KOPT-K1 (cell line): ENCODE measurements around the gene AHI1.
"Not testable (repeated sequence)": the region's sequence is repeated elsewhere in the genome, so short reads cannot be mapped to it uniquely, and the experiment has no call there.

Source experiments
- H3K27ac ChIP-seq: fragments of 200-600 bp; sonication (generic); 2 replicates; pipeline ENCODE4 v1.5.1; 2016; ENCODE audit warnings: antibody characterized with exemption, mild to moderate bottlenecking, low read depth, low read length; ENCODE audit not compliant: poor library complexity, severe bottlenecking
- H3K36me3 ChIP-seq: fragments of 200-600 bp; sonication (generic); 2 replicates; pipeline ENCODE4 v1.5.1; 2017; ENCODE audit warnings: antibody characterized with exemption, mild to moderate bottlenecking, low read length, moderate library complexity; ENCODE audit not compliant: insufficient read depth
- H3K9me3 ChIP-seq: fragments of 200-600 bp; sonication (generic); 2 replicates; pipeline ENCODE4 v1.5.1; 2017; ENCODE audit warnings: antibody characterized with exemption, low read length, mild to moderate bottlenecking; ENCODE audit not compliant: insufficient read depth, poor library complexity, severe bottlenecking

Gene AHI1

DNA sequence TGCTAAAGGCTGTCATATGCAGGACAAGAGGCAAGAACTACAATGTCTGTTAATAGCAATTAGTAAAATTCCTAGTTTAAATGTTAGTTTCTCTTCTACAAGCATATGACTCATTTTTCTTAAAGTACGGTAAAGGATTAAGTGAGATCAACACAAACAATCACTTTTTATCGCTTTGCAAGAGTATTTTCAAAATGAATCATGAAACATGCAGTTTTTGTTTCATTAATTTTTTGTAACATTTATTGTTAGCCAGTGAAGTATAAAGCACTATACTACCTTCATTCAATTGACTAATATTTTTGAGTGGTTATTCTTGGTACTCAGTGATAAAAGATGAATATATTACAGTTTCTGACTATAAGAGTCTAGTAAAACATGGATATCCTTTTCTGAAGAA is 138.6 kb downstream of the AHI1 start:
- H3K9me3 ChIP-seq: peaks cover 24% of the 10 kb centered on the region
- no peak overlapping the region for H3K27ac ChIP-seq

GRCh38 chr6:135358251-135358821 is 139.2 kb downstream of the AHI1 start:
- Histone ChIP-seq H3K27ac (no peak overlapping the region), H3K9me3 (peaks cover 24% of the 10 kb centered on the region), H3K36me3 (no peaks in the 10 kb centered on the region)

More for the DNA sequence above, 138.6 kb downstream of the AHI1 start:
- H3K36me3 ChIP-seq: no peaks in the 10 kb centered on the region

DNA sequence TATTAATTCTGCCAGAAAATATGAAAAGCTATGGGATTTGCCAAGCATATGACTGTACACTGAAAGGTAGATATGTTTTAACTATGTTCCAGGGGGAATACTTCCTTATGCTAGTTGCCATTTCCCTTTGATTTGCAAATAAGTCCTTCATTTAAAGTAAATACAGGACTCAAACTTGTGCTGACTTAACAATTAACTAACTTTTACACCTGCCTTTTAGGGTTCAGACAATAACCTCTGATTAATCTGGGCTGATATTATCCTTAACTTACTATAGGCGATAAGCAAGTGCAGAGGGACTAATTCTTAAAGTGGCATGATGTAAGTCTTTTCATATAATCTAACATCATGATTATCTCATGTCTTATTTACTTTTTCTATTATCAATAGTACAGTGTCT is 143.1 kb downstream of the AHI1 start:
- Histone ChIP-seq H3K36me3 (peaks cover 14% of the 10 kb centered on the region), H3K27ac (no peak overlapping the region), H3K9me3 (peaks cover 21% of the 10 kb centered on the region)

DNA sequence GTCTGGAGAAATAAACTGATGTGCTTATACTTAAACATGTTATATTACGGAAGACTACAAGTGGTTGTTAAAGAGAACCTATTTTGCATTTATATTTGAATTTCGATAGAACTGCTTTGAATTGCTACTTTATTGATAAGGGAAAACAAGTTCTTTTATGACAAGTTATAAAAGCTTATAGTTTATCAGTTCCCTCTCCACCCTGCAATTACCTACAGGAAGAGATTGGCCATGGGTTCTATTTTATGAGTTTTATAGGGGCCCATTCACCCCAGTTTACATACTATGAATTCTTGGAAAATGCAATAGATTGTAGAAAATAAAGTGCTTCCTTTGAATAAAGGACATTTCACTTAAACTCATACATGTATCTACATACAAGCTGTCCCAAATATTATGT is 144.4 kb downstream of the AHI1 start:
- Histone ChIP-seq H3K36me3 (peaks cover 21% of the 10 kb centered on the region), H3K27ac (no peak overlapping the region), H3K9me3 (peaks cover 28% of the 10 kb centered on the region)

DNA sequence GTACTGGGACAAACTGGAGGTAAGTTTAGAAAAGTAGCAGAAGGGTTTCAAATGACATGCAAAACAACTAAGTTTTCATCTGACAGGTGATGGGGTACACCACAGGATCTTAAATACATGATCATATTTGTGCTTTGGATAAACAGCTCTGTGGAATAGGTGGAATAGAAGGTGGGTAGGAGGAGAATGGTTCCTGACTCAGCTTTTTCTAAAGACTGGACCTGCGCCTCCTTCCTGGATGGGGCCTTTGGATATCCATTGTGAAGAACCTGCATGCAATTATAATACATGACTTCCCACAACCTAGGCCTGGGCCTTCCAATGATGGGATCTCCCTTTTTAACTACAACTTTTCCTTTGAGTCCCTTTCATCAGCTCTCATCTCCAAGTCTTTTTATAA is 145.9 kb downstream of the AHI1 start:
- Histone ChIP-seq H3K27ac (no peak overlapping the region), H3K36me3 (peaks cover 21% of the 10 kb centered on the region)

DNA sequence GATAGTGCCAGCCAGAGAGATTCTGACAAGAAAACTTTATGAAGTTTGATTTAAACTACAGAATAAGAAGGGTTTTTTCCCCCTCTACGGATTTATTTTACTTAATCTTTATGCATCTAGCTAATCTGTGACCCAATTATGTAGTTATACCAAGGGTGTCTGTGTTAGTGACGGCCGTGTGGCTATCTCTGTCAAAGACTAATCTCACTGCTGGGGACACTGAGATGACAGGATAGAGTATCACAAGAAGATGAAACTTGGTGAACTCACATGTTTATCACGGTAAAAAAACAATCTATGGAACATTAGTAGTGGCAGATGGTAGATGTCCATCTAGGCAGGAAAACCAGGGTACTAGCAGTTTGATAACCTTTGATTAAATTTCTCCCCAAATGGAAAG is 149.7 kb downstream of the AHI1 start:
- Histone ChIP-seq H3K27ac (peak overlapping the region; percentile 79), H3K36me3 (peaks cover 31% of the 10 kb centered on the region), H3K9me3 (peaks cover 59% of the 10 kb centered on the region)

More for the DNA sequence above, 145.9 kb downstream of the AHI1 start:
- H3K9me3 ChIP-seq: peaks cover 28% of the 10 kb centered on the region

DNA sequence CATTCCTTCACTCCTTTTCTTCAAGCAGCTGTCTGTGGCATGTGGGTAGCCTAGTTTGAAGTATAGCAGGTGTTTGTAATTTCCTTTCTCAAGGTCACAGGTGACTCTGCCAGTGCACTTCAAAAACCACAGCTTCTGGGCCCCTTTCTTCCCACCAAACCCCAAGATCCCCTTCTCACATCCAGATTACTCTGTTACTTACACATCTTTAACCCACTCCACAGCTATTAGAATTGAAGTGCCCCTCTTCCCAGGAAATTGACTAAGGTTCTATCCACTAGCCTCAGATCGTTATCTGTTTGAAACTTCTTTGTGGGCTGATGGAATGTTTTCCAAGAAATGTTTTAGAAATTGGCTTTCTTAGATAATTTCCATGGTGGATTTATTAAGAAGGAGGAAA is 150.8 kb downstream of the AHI1 start:
- Histone ChIP-seq H3K9me3 (peaks cover 71% of the 10 kb centered on the region), H3K36me3 (peaks cover 37% of the 10 kb centered on the region), H3K27ac (peak overlapping the region; percentile 79)

DNA sequence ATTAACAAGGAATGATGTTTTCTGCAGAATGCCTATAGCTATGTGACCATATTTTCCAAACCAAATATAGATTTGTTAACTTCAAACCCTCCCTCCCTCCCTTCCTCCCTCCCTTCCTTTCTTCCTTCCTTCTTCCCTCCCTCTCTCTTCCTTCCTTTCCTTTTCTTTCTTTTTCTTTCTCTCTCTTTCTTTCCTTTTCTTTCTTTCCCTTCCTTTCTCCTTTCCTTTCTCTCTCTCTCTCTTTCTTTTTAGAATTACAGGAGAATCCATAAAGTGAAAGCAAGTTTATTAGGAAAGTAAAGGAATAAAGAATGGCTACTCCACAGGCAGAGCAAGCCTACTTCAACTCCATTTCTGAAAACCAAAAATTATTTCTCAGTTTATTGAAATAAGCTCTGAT is 153.0 kb downstream of the AHI1 start:
- Histone ChIP-seq H3K9me3 (peaks cover 73% of the 10 kb centered on the region), H3K27ac (peak overlapping the region; percentile 79), H3K36me3 (peaks cover 24% of the 10 kb centered on the region)

DNA sequence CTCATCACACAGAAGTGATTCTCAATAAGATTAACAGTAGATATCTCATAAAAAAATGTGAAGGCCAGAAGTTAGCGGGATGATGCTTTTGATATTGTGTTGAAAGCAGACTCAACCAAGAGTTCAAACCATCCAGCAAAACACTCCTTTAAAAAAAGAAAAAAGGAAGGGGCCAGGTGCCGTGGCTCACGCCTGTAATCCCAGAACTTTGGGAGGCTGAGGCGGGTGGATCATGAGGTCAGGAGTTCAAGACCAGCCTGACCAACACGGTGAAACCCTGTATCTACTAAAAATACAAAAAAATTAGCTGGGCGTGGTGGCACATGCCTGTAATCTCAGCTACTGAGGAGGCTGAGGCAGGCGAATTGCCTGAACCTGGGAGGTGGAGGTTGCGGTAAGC is 157.6 kb downstream of the AHI1 start:
- Histone ChIP-seq H3K9me3 (peaks cover 66% of the 10 kb centered on the region), H3K36me3 (peaks cover 11% of the 10 kb centered on the region)
- not testable (repeated sequence) for H3K27ac ChIP-seq

DNA sequence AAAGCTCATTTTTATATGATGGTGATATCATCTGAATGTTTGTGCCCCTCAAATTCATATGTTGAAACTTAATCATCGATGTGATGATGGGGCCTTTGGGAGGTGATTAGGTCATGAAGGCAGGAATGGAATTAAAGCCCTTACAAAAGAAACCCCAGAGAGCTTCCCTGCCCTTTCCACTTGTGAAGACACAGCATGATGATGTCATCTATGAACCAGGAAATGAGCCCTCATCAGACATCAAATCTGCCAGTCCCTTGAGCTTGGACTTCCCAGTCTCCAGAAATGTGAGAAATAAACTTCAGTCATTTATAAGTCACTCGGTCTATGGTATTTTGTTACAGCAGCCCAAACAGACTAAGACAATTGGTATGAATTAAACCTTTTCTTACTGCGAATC is 163.4 kb downstream of the AHI1 start:
- Histone ChIP-seq H3K9me3 (peaks cover 40% of the 10 kb centered on the region), H3K27ac (peak overlapping the region; percentile 41), H3K36me3 (no peaks in the 10 kb centered on the region)

- H3K27ac ChIP-seq: peak overlapping the region; percentile 94
- H3K9me3 ChIP-seq: peaks cover 53% of the 10 kb centered on the region
- H3K36me3 ChIP-seq: peaks cover 14% of the 10 kb centered on the region
These were observed 166.5 kb downstream of the AHI1 start for GRCh38 chr6:135331002-135331401.

GRCh38 chr6:135329851-135330803 is 167.4 kb downstream of the AHI1 start:
- Histone ChIP-seq H3K36me3 (peaks cover 14% of the 10 kb centered on the region), H3K27ac (peak overlapping the region; percentile 94), H3K9me3 (peaks cover 53% of the 10 kb centered on the region)

- Histone ChIP-seq H3K9me3 (peaks cover 53% of the 10 kb centered on the region), H3K36me3 (peaks cover 14% of the 10 kb centered on the region), H3K27ac (peak overlapping the region; percentile 94)
These were observed 169.4 kb downstream of the AHI1 start for GRCh38 chr6:135328136-135328535.

DNA sequence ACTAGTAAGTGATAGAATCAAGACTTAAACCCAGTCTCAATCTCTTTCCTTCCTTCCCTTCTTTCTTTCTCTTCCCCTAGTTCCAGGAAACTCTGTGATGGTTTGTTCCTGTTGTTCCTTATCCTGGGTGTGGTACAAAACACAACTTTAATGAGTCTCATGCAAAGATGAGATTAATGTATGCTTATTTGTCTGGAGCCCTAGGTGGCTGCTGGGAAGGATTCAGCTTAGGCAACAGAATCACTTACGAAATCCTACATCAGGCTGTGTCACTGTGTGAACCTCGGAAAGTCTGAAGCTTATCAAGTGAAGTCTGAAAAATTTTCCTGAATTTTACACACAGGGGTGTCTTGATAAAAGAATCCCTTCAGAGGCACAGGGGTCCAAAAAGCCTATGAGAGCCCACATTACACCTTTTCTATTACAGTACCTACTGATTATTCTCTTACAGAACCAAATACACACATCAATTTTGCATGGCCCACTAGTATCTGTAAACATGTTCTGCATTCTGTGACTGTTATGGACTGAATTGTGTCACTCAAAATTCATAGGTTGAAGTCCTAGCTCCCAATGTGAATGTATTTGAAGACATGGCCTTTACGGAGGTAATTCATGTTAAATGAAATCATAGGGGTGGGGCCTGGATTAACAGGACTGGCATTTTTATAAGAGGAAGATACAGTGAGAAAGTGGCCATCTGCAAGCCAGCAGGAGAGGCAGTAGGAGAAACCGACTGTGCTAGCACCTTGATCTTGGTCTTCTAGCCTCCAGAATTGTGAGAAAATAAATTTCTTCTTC is 171.7 kb downstream of the AHI1 start:
- H3K9me3 ChIP-seq: peaks cover 37% of the 10 kb centered on the region
- H3K27ac ChIP-seq: peak overlapping the region; percentile 94
- peaks cover 14% of the 10 kb centered on the region for H3K36me3 ChIP-seq

DNA sequence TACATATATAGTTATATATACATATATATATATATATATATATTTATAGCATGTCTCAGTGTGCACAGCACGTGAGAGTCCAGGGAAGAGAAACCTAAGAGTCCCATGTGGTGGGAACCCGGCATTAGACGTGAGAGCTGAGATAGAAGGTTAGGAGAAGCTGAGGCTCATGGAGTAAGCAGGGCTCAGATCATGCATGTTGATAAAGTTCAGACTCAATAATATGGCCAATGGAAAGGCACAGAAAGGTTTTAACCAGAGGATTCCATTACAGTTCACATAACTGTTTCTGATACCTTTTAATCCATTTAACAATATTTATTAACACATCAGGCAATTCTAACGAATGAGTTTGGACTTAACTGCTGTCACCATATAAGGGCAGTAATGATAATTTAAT is 173.0 kb downstream of the AHI1 start:
- Histone ChIP-seq H3K9me3 (peaks cover 25% of the 10 kb centered on the region), H3K27ac (peak overlapping the region; percentile 94), H3K36me3 (peaks cover 14% of the 10 kb centered on the region)
